ENCODE results near the gene SETD2. TPM values are rescaled to one million over a fixed set of nuclear protein-coding genes. Genes with fewer than 3 reads are reported as not detected.
A peak's percentile ranks its signal among the peaks of the same experiment; 100 is the strongest.

The SETD2 gene
- total and polyA plus RNA-seq, 2 of the 8 experiments (the other 6 are each of a cell fraction or from before 2014, with no cell fraction given): 15.7 to 46.3 TPM

DNA sequence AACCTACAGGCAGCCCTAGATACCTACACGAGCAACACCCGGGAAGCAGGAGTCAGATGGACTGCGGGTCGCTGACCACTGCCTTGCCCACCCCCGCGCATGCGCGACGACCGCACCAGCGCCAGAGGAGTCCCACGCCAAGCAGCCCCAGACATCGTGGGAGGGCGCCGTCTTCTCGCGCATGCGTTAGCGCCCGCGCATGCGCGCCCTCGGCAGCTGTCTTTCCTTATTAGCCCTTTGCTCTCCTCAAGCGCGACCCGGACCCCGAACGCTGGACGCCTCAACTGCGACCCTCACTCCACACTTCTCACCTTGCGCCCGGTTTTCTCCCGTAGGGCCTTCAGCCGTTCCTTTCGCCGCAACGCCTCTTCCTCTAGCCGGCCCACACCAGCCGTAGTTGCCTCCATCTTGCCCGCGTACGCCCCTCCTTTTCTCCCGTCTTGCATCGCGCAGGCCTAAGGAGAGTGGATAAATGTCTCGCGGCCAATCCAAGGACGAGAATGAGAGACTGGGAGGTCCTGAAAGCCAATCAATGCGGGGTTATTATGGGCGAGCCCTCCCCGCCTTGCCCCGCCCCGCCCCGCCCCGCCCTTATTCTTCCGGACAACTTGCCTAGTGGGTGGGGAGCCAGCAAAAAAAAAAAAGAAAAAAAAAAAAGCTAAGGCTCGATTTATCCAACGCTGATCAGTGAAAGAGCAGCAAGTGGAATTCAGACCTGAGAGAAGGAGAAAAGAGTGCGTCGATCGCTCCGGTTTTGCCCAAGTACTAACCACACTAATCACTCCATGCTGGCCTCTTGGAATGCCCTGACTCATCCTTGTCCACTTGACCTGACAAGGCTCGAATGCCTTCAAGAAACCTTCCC is 187.4 kb downstream of the SETD2 start, which contains the start of gene CCDC12 (continued):
- peak; percentile 94 for TF ChIP-seq BACH1 (IDR thresholded peaks at IDR 0.05; ENCODE audit: low read length)
- no peak for TF ChIP-seq KDM1A (IDR thresholded peaks at IDR 0.05; ENCODE audit: borderline replicate concordance, low read length)
- TF ChIP-seq CBX5 (IDR thresholded peaks at IDR 0.05; ENCODE audit: low read depth, low read length): no peak
- TF ChIP-seq SIN3A (conservative IDR thresholded peaks at IDR 0.05 in 1 of 2, IDR thresholded peaks at IDR 0.05 in 1 of 2; ENCODE audit: low read depth in 1 of 2, low read length in 2 of 2): peak; percentile 36 to 50; a peak in 1 of 4 replicates
- no peak for TF ChIP-seq BRCA1 (IDR thresholded peaks at IDR 0.05; ENCODE audit: low read depth, low read length)
- no peak for TF ChIP-seq RNF2 (IDR thresholded peaks at IDR 0.05; ENCODE audit: borderline replicate concordance, low read depth, low read length, missing control alignments, poor library complexity, severe bottlenecking)
- TF ChIP-seq SP4 (IDR thresholded peaks at IDR 0.05; ENCODE audit: low read length): peak; percentile 44; the same call in 1 of the 2 replicates
- TF ChIP-seq, protein P1, sequence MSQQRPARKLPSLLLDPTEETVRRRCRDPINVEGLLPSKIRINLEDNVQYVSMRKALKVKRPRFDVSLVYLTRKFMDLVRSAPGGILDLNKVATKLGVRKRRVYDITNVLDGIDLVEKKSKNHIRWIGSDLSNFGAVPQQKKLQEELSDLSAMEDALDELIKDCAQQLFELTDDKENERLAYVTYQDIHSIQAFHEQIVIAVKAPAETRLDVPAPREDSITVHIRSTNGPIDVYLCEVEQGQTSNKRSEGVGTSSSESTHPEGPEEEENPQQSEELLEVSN (IDR thresholded peaks at IDR 0.05): no peak
- peak; percentile 64; the same call in 1 of the 2 replicates for TF ChIP-seq SP1 (IDR thresholded peaks at IDR 0.05; ENCODE audit: low read depth, low read length)
- TF ChIP-seq CHD2 (IDR thresholded peaks at IDR 0.05; ENCODE audit: low read length): no peak
- TF ChIP-seq, protein P2, sequence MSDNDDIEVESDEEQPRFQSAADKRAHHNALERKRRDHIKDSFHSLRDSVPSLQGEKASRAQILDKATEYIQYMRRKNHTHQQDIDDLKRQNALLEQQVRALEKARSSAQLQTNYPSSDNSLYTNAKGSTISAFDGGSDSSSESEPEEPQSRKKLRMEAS (IDR thresholded peaks at IDR 0.05): 0 out of 2 replicates have a peak, but pooled peaks have one; percentile 51
- TF ChIP-seq, protein P3, sequence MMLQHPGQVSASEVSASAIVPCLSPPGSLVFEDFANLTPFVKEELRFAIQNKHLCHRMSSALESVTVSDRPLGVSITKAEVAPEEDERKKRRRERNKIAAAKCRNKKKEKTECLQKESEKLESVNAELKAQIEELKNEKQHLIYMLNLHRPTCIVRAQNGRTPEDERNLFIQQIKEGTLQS (IDR thresholded peaks at IDR 0.05; ENCODE audit: insufficient read depth, low read depth, low read length): no peak
- no peak for TF ChIP-seq CBX8 (IDR thresholded peaks at IDR 0.05; ENCODE audit: borderline replicate concordance, low read depth, low read length)

Measured in H1 (cell line).